A549 (cell line): ENCODE results near the gene CALCOCO1.

ENCODE experiments used
- CTCF ChIP-seq: fragments of >200 bp; sonication (Bioruptor Twin); formaldehyde crosslinking; IDR thresholded peaks from 3 replicates; pipeline ENCODE4 v1.5.1; 2016
- EP300 ChIP-seq, 2 experiments: fragments of >200 bp; sonication (Bioruptor Twin); formaldehyde crosslinking; IDR thresholded peaks; 2 replicates in 1 of 2; 3 replicates in 1 of 2; pipeline ENCODE4 v1.6.1; 2016 to 2017

- no peak for TF ChIP-seq CTCF
- TF ChIP-seq EP300 (IDR thresholded peaks at IDR 0.05), result no peak
Measured at GRCh38 chr12:53714004-53714403, 13.2 kb downstream of the CALCOCO1 start.
